Chondrocyte (in vitro differentiated cells): ENCODE measurements around the gene TMEM184C. TPM values are rescaled to one million over a fixed set of nuclear protein-coding genes. Genes with fewer than 3 reads are reported as not detected.

Experiments used
- DNase-seq: peaks from one replicate; pipeline ENCODE4 v3.0.0; 2021; ENCODE audit warnings: mixed read lengths, low spot score
- H3K27ac Mint-ChIP-seq: one replicate; pipeline ENCODE4 v1.8.0; 2021; ENCODE audit warnings: mild to moderate bottlenecking, moderate library complexity, mixed read lengths; ENCODE audit not compliant: unreplicated experiment
- H3K27me3 Mint-ChIP-seq: 2 replicates; pipeline ENCODE4 v1.8.0; 2021; ENCODE audit warnings: low read depth, mixed read lengths
- H3K36me3 Mint-ChIP-seq: 2 replicates; pipeline ENCODE4 v1.8.0; 2021; ENCODE audit warnings: low read depth, mixed read lengths
- H3K4me1 Mint-ChIP-seq: 2 replicates; pipeline ENCODE4 v1.8.0; 2021; ENCODE audit warnings: low read depth, mild to moderate bottlenecking, mixed read lengths
- H3K4me3 Mint-ChIP-seq: one replicate; pipeline ENCODE4 v1.8.0; 2021; ENCODE audit warnings: mild to moderate bottlenecking, moderate library complexity, mixed read lengths; ENCODE audit not compliant: unreplicated experiment
- H3K9me3 Mint-ChIP-seq: 2 replicates; pipeline ENCODE4 v1.8.0; 2021; ENCODE audit warnings: low read depth, mixed read lengths
- total RNA-seq: library from RNA; stranded (reverse); gene quantifications from 3 replicates; pipeline ENCODE4 v1.2.1, GENCODE V29; 2021
- TF ChIP-seq, protein P1 (sequence below): fragments of 200-600 bp; sonication (generic); IDR thresholded peaks from 2 replicates; pipeline ENCODE4 v1.5.0; 2021; ENCODE audit warnings: antibody characterized with exemption, mild to moderate bottlenecking, moderate library complexity

TMEM184C gene
- total RNA-seq, 1 donor from 2014 or later: 35.3 TPM

DNA sequence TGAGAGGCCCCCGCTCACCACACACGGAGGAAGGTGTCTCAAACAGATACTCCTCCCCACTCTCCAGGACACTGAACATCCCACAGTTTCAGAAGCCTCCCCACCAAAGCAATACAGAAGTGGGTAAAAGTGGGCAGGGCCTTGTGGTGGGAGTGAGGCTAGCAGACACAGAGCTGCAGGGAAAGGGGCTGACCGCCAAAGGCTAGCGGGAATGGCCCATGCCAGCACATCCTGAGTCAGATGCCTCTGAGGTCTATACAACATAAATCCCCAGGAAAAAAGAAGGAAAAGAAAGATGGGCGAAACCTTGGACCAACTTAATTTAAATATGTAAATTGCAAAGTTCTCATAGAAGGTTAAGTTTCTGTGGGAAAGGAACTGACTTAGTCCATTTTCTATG is 92.8 kb downstream of the TMEM184C start:
- no peak overlapping the region for H3K27ac Mint-ChIP-seq
- H3K9me3 Mint-ChIP-seq: no peaks in the 10 kb centered on the region
- H3K4me3 Mint-ChIP-seq: no peak overlapping the region
- TF ChIP-seq, protein P1, sequence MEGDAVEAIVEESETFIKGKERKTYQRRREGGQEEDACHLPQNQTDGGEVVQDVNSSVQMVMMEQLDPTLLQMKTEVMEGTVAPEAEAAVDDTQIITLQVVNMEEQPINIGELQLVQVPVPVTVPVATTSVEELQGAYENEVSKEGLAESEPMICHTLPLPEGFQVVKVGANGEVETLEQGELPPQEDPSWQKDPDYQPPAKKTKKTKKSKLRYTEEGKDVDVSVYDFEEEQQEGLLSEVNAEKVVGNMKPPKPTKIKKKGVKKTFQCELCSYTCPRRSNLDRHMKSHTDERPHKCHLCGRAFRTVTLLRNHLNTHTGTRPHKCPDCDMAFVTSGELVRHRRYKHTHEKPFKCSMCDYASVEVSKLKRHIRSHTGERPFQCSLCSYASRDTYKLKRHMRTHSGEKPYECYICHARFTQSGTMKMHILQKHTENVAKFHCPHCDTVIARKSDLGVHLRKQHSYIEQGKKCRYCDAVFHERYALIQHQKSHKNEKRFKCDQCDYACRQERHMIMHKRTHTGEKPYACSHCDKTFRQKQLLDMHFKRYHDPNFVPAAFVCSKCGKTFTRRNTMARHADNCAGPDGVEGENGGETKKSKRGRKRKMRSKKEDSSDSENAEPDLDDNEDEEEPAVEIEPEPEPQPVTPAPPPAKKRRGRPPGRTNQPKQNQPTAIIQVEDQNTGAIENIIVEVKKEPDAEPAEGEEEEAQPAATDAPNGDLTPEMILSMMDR: no peak
- H3K27me3 Mint-ChIP-seq: no peaks in the 10 kb centered on the region
- H3K4me1 Mint-ChIP-seq: peaks cover 26% of the 10 kb centered on the region
- H3K36me3 Mint-ChIP-seq: no peaks in the 10 kb centered on the region
- no peak for DNase-seq

DNA sequence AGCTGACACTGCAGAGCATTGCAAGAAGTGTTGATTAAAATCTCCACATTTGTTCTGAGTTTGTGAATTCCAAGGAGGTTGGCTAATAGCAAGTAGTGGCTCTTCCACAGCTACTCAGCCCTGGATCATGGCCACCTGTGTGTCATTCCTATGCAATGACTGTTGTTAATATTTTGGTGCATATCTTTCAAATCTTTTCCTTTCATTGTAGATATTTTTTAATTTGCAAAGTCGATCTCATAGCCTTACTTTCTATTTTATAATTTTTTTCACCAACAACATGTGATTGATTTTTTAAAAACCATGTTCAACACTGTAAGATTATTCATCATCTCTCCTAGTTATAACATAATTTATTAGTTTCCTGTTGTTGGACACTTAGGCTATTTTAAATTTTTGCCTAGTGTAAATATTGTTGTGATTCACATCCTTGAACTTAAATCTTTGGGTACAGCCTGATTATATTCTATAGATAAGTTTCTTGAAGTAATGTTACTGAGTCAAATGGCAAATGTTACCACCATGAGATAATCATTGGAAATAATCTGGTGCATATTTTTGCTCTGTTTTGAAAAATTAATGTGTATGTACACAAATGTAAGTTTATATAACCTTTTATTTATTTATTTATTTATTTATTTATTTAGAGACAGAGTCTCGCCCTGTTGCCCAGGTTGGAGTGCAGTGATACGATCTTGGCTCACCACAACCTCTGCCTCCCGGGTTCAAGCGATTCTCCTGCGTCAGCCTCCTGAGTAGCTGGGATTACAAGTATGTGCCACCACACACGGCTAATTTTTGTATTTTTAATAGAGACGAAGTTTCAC is 97.6 kb downstream of the TMEM184C start:
- H3K4me1 Mint-ChIP-seq: peaks cover 25% of the 10 kb centered on the region
- H3K4me3 Mint-ChIP-seq: no peak overlapping the region
- no peaks in the 10 kb centered on the region for H3K9me3 Mint-ChIP-seq
- H3K36me3 Mint-ChIP-seq: no peaks in the 10 kb centered on the region
- no peaks in the 10 kb centered on the region for H3K27me3 Mint-ChIP-seq
- DNase-seq: no peak
- peak overlapping the region; percentile 59 for H3K27ac Mint-ChIP-seq
- TF ChIP-seq, protein P1: no peak

DNA sequence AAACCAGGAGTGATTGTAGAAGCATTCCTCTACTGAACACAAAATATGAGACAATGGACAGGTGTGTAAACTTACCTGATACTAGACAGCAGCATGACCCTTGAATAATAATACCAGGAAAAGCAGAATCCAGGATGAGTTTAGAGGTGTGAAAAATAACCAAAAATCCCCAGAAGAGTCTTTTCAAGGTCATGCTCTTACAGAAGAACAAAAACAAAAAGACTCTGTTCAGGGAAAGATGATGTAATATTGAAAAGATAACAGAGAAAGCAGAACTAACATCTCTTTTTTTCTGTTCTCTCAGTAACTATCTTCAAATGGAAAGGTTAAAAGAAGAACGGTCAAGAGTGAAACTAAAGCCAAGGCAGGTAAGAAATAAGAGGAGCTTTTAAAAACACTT is 100.7 kb downstream of the TMEM184C start:
- H3K27me3 Mint-ChIP-seq: no peaks in the 10 kb centered on the region
- no peaks in the 10 kb centered on the region for H3K9me3 Mint-ChIP-seq
- H3K4me3 Mint-ChIP-seq: no peak overlapping the region
- H3K27ac Mint-ChIP-seq: no peak overlapping the region
- no peak for DNase-seq
- TF ChIP-seq, protein P1: no peak
- H3K36me3 Mint-ChIP-seq: no peaks in the 10 kb centered on the region
- H3K4me1 Mint-ChIP-seq: peaks cover 25% of the 10 kb centered on the region

Other genes starting within 250 kb of the TMEM184C start
- 58.3 to 136 TPM (median 135 TPM) in 3 replicates for gene EDNRA, start 136.3 kb upstream of the TMEM184C start, total RNA-seq
- gene PRMT9, start 66.8 kb downstream of the TMEM184C start, total RNA-seq: 7.0 to 9.8 TPM (median 7.8 TPM) in 3 replicates
- gene ARHGAP10, start 114.7 kb downstream of the TMEM184C start, total RNA-seq: 111 to 119 TPM (median 111 TPM) in 3 replicates